GM12801 (cell line): Measurements from ENCODE around the gene IRAK1.

ENCODE experiments used
- CTCF ChIP-seq: IDR thresholded peaks from one replicate; pipeline ENCODE4 v1.5.1; 2011; ENCODE audit warnings: control low read depth; ENCODE audit not compliant: insufficient read length; ENCODE audit errors: extremely low read depth

The IRAK1 gene

GRCh38 chrX:154058214-154058997 is 38.7 kb upstream of the IRAK1 start:
- no peak for TF ChIP-seq CTCF

GRCh38 chrX:154057791-154058190 is 38.1 kb upstream of the IRAK1 start:
- no peak for TF ChIP-seq CTCF

- no peak for TF ChIP-seq CTCF
Measured at GRCh38 chrX:154056770-154057241, 37.1 kb upstream of the IRAK1 start.

GRCh38 chrX:154051201-154051810 is 31.6 kb upstream of the IRAK1 start:
- TF ChIP-seq CTCF, result no peak

- no peak for TF ChIP-seq CTCF
Measured at GRCh38 chrX:154050113-154050495, 30.4 kb upstream of the IRAK1 start.

GRCh38 chrX:154049209-154050112 is 29.8 kb upstream of the IRAK1 start:
- TF ChIP-seq CTCF, result no peak

- TF ChIP-seq CTCF, result no peak
Measured at GRCh38 chrX:154048398-154048797, 28.7 kb upstream of the IRAK1 start.
